ENCODE results near the gene SCUBE3. TPM values are rescaled to one million over a fixed set of nuclear protein-coding genes. Genes with fewer than 3 reads are reported as not detected.

The SCUBE3 gene
- total RNA-seq, 1 experiment from 2014 or later: 0.36 TPM

DNA sequence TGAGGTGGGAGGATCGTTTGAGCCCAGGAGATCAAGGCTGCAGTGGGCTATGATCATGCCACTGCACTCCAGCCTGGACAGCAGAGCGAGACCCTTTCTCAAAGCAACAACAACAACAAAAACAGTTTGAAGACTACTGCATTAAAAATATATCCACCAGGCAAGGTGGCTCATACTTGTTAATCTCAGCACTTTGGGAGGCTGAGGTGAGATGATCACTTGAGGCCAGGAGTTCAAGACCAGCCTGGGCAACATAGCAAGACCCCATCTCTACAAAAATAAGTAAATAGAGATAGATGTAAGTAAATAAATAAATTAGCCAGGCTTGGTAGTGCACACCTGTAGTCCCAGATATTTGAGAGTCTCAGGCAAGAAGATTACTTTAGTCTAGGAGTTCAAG, 58.2 kb downstream of the SCUBE3 start:
- H3K27ac ChIP-seq: no peak overlapping the region
- H3K4me3 ChIP-seq: no peak overlapping the region
- H3K36me3 ChIP-seq: no peaks in the 10 kb centered on the region
- H3K4me1 ChIP-seq: no peaks in the 10 kb centered on the region
- DNase-seq: no peak
- H3K27me3 ChIP-seq: no peaks in the 10 kb centered on the region
- no peaks in the 10 kb centered on the region for H3K9me3 ChIP-seq (replicated peaks)

- Histone ChIP-seq H3K36me3 (no peaks in the 10 kb centered on the region), H3K4me3 (no peak overlapping the region), H3K9me3 (replicated peaks) (no peaks in the 10 kb centered on the region), H3K4me1 (no peaks in the 10 kb centered on the region), H3K27me3 (no peaks in the 10 kb centered on the region), H3K27ac (no peak overlapping the region)
- DNase-seq: no peak
Observed at GRCh38 chr6:35273822-35274559, 60.2 kb downstream of the SCUBE3 start.

DNA sequence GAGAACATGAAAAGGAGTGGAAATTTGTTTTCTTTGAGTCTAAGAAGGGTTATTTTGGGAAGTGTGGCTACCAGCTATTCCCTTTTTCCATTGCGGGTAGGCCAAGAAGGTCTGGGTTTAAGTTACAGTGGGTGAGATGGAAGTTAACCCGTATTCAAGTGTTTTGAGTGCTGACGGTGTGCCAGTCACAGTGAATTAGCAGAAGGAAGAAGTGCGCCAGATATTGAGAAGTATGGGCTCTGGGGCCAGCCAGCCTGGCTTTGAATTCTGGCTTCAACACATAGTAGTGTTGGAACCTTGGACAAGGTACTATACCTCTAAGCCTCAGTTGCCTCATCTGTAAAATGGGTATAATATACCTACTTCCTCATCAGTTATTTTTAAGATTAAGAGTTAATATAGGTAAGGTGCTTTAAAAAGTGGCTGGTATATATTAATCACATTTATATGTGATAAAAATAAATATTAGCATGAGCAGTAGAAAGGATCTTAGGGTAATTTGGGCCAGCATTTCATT, 62.0 kb downstream of the SCUBE3 start:
- no peaks in the 10 kb centered on the region for H3K36me3 ChIP-seq
- DNase-seq: no peak
- no peak overlapping the region for H3K4me3 ChIP-seq
- H3K27ac ChIP-seq: no peak overlapping the region
- H3K9me3 ChIP-seq (replicated peaks): no peaks in the 10 kb centered on the region
- peaks cover 2% of the 10 kb centered on the region; the same call in 1 of the 2 replicates for H3K4me1 ChIP-seq
- no peaks in the 10 kb centered on the region for H3K27me3 ChIP-seq

GRCh38 chr6:35278708-35279107, 65.0 kb downstream of the SCUBE3 start:
- Histone ChIP-seq H3K9me3 (replicated peaks) (no peaks in the 10 kb centered on the region), H3K4me1 (peaks cover 5% of the 10 kb centered on the region; the same call in 1 of the 2 replicates), H3K27me3 (no peaks in the 10 kb centered on the region), H3K4me3 (no peak overlapping the region), H3K27ac (no peak overlapping the region), H3K36me3 (no peaks in the 10 kb centered on the region)
- no peak for DNase-seq

DNA sequence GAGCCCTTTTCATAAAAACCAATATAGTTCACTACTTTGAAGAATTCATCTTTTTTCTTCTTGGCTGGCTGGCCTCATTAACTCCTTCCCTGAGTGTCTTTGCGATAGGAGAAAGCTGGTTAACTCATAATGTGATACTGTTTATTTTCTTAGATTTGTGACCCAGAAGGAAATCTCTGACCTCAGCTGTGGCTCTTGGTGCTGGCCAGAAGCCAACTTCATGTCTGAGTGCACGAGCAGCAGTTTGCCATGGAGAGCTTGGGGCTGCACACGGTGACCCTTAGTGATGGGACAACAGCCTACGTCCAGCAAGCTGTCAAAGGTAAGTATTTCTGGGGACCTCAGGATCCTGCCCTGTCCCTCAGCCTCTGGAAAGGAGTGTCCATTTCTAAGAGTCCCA, 67.1 kb downstream of the SCUBE3 start:
- no peak overlapping the region for H3K27ac ChIP-seq
- peaks cover 5% of the 10 kb centered on the region; the same call in 1 of the 2 replicates for H3K4me1 ChIP-seq
- H3K36me3 ChIP-seq: no peaks in the 10 kb centered on the region
- peak; percentile 50 to 57 for DNase-seq
- no peaks in the 10 kb centered on the region for H3K27me3 ChIP-seq
- no peak overlapping the region for H3K4me3 ChIP-seq
- H3K9me3 ChIP-seq (replicated peaks): no peaks in the 10 kb centered on the region

DNA sequence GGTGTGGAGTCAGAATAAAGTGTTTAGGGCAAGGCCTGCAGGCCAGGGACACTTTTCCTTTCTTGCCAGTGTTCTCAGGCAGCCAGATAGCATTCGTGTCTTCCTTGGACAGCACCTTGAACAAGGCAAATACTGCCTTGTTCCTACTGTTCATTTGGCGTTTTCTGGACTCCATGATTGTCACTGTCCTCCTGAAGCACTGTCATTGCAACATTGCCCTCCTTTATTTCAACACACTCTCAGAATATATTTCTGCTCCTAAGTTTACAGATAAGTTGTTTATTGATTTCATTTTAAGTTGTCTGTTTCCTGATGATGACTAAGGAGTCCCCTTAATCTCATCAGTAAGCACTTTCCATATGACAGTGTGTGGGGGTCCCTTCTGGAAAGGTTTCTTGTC, 68.7 kb downstream of the SCUBE3 start:
- no peaks in the 10 kb centered on the region for H3K36me3 ChIP-seq
- no peaks in the 10 kb centered on the region for H3K9me3 ChIP-seq (replicated peaks)
- H3K4me3 ChIP-seq: no peak overlapping the region
- H3K4me1 ChIP-seq: peaks cover 13% of the 10 kb centered on the region
- DNase-seq: no peak
- no peak overlapping the region for H3K27ac ChIP-seq
- H3K27me3 ChIP-seq: no peaks in the 10 kb centered on the region

- no peak overlapping the region for H3K4me3 ChIP-seq
- no peaks in the 10 kb centered on the region for H3K36me3 ChIP-seq
- no peak for DNase-seq
- no peaks in the 10 kb centered on the region for H3K9me3 ChIP-seq (replicated peaks)
- H3K27me3 ChIP-seq: no peaks in the 10 kb centered on the region
- H3K4me1 ChIP-seq: peaks cover 22% of the 10 kb centered on the region
- H3K27ac ChIP-seq: no peak overlapping the region
Observed at GRCh38 chr6:35283361-35283760, 69.6 kb downstream of the SCUBE3 start.

- Histone ChIP-seq H3K36me3 (no peaks in the 10 kb centered on the region), H3K4me3 (no peak overlapping the region), H3K9me3 (replicated peaks) (no peaks in the 10 kb centered on the region), H3K4me1 (peaks cover 20% of the 10 kb centered on the region), H3K27ac (peak overlapping the region; percentile 40), H3K27me3 (no peaks in the 10 kb centered on the region)
- DNase-seq: peak; percentile 63 to 76
Observed at GRCh38 chr6:35287671-35288396, 74.1 kb downstream of the SCUBE3 start.

- H3K36me3 ChIP-seq: no peaks in the 10 kb centered on the region
Observed at GRCh38 chr6:35288834-35289233, 75.1 kb downstream of the SCUBE3 start.

DNA sequence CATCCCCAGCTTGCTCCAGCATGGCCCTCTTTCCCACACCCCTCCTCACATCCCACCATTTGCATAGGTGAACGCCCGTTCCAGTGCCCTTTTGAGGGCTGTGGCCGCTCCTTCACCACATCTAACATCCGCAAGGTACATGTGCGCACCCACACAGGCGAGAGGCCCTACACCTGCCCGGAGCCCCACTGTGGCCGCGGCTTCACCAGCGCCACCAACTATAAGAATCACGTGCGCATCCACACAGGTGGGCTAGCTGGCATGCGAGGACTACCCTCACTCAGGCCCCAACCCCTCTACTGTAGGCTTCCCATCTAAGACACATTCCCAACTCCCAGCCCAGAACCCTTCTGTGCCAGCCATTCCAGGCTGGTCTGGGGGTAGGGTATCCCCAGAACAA, 77.7 kb downstream of the SCUBE3 start:
- H3K27ac ChIP-seq: no peak overlapping the region
- no peaks in the 10 kb centered on the region for H3K36me3 ChIP-seq

More at GRCh38 chr6:35288834-35289233, 75.1 kb downstream of the SCUBE3 start:
- H3K4me1 ChIP-seq: peaks cover 20% of the 10 kb centered on the region
- peak overlapping the region; percentile 40; the same call in 1 of the 2 replicates for H3K27ac ChIP-seq
- H3K9me3 ChIP-seq (replicated peaks): no peaks in the 10 kb centered on the region
- no peaks in the 10 kb centered on the region for H3K27me3 ChIP-seq
- no peak for DNase-seq
- no peak overlapping the region for H3K4me3 ChIP-seq

GRCh38 chr6:35292494-35292893, 78.7 kb downstream of the SCUBE3 start:
- no peak for DNase-seq
- Histone ChIP-seq H3K4me3 (no peak overlapping the region), H3K27me3 (no peaks in the 10 kb centered on the region), H3K4me1 (peaks cover 16% of the 10 kb centered on the region), H3K27ac (no peak overlapping the region), H3K9me3 (replicated peaks) (no peaks in the 10 kb centered on the region), H3K36me3 (no peaks in the 10 kb centered on the region)

More for the DNA sequence above, 77.7 kb downstream of the SCUBE3 start:
- Histone ChIP-seq H3K4me1 (peaks cover 20% of the 10 kb centered on the region), H3K9me3 (replicated peaks) (no peaks in the 10 kb centered on the region), H3K4me3 (no peak overlapping the region), H3K27me3 (no peaks in the 10 kb centered on the region)
- no peak for DNase-seq

GRCh38 chr6:35293681-35294080, 79.9 kb downstream of the SCUBE3 start:
- no peaks in the 10 kb centered on the region for H3K27me3 ChIP-seq
- H3K4me3 ChIP-seq: no peak overlapping the region
- no peak overlapping the region for H3K27ac ChIP-seq
- no peaks in the 10 kb centered on the region for H3K9me3 ChIP-seq (replicated peaks)
- no peak for DNase-seq
- no peaks in the 10 kb centered on the region for H3K36me3 ChIP-seq
- H3K4me1 ChIP-seq: peaks cover 9% of the 10 kb centered on the region

DNA sequence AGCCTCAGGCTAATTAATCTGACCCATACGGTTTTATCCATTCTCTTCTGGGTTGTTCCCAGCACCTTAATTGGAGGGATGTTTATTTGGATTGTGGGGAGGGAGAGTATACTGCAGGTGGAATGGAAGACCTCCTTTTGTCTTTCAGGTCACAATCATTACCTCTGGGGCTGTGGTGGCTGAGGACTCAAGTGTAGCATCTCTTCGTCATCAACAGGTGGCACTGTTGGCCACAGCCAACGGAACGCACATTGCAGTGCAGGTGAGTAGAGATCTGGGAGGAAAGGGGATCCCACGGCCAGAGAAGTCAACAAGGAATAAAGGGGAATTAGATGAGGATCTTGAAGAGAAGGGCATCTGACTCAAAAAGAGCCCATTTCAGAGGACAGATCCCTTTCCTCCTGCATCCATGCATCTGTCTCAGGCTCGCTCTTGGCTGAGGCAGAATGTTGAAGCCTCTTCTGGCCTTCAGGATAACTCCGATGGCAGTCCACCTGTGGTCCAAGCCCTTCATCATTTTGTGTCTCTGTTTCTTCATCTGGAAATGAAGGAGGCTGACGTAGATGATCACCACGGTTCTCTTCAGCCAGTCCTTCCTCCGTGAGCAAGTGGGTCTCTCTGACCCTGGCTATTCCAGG, 80.7 kb downstream of the SCUBE3 start:
- peak; percentile 40 to 57 for DNase-seq
- no peak overlapping the region for H3K27ac ChIP-seq
- no peaks in the 10 kb centered on the region for H3K27me3 ChIP-seq
- no peaks in the 10 kb centered on the region for H3K9me3 ChIP-seq (replicated peaks)
- no peaks in the 10 kb centered on the region for H3K36me3 ChIP-seq
- no peak overlapping the region for H3K4me3 ChIP-seq
- peaks cover 9% of the 10 kb centered on the region for H3K4me1 ChIP-seq

DNA sequence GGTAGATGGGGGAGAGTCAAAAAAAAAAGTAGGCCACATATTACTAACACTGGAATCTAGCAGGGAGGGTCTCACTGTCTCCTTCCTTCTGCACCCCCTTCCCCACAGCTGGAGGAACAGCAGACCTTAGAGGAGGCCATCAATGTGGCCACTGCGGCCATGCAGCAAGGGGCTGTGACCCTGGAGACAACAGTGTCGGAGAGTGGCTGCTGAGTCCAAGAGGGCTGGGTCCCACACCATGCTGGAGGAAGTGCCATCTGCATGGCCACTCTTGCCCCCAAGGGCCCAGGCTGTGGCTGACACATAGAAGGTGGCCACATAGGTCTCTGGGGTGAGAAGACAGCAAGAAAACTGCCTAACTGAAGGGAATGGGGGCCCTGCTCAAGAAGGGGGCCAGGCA, 81.3 kb downstream of the SCUBE3 start:
- Histone ChIP-seq H3K36me3 (no peaks in the 10 kb centered on the region), H3K4me1 (peaks cover 9% of the 10 kb centered on the region), H3K9me3 (replicated peaks) (no peaks in the 10 kb centered on the region), H3K27me3 (no peaks in the 10 kb centered on the region), H3K27ac (no peak overlapping the region), H3K4me3 (no peak overlapping the region)
- no peak for DNase-seq
